Lung microvascular endothelial cell (primary cell): ENCODE data around the gene ATP6V0B. TPM values are rescaled to one million over a fixed set of nuclear protein-coding genes. Genes with fewer than 3 reads are reported as not detected.

Source experiments
- DNase-seq, 2 donors: peaks; one replicate each; pipeline versions ENCODE4 v3.0.0 to v3.0.0-alpha.2; 2010; ENCODE audit warnings: low read depth in 2 of 2
- total RNA-seq: library from RNA; depleted of rRNA; stranded (reverse); fragments of >200 nt; gene quantifications from 2 replicates; pipeline ENCODE4 v1.2.1, GENCODE V29; 2014

Gene ATP6V0B
- total RNA-seq, result 110 and 164 TPM in 2 replicates

DNA sequence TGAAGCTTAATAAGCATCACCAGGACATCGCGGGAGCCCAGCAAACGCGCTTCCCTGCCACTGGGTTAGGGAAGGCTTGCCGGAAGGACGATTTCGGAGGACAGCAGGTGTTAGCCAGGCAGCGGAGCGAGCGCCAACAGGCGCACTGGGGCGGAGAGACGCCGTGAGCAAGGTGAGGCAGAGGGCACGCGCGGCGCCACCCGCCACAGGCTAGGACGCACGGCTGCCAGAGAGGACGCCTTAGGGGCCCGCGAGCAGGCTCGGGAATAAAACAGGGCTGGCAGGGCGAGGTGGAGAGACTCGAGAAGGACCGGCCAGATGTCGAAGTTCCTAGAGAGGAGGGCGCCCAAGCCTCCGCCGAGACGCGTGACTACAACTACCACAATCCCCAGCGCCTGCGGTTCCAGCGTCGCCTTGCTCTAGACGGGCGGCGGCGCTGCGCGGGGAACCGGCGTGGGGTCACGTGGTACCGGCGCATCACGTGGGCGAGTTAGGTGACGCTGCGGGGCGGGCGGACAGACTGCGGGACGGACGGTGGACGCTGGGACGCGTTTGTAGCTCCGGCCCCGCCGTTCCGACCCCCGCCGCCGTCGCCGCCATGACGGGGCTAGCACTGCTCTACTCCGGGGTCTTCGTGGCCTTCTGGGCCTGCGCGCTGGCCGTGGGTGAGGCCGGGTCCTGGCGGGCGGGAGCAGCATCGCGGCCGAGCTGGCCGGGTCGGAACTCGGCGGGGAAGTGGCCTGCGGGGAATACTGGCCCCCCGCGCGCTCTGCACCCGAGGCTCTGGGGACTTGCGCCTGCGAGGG, at the start of gene ATP6V0B:
Gene ATP6V0B, plus strand, starts transcription at position 518 of the 806 bp plus-strand sequence. Its CDS starts 81 bp downstream, at position 599.
- DNase-seq, result peak; percentile 95

DNA sequence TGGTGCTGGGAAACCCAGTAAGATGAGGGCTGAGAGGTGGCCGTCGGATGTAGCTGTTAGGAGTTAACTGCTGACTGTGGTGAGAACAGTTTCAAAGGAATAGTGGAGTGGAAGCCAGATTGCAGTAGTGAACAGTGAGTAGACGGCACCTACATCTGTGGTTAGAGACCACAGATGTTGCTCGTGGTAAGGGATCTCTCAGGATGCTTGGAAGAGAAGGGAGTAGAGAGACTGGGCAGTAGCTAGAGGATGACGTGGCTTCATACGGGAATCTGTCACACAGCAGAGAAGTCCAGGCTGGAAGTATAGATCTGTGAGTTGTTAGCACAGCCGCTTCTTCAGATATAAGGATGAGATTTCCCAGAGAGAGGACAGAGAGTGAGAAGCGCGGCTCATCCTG, 48.9 kb upstream of the ATP6V0B start:
- no peak for DNase-seq

DNA sequence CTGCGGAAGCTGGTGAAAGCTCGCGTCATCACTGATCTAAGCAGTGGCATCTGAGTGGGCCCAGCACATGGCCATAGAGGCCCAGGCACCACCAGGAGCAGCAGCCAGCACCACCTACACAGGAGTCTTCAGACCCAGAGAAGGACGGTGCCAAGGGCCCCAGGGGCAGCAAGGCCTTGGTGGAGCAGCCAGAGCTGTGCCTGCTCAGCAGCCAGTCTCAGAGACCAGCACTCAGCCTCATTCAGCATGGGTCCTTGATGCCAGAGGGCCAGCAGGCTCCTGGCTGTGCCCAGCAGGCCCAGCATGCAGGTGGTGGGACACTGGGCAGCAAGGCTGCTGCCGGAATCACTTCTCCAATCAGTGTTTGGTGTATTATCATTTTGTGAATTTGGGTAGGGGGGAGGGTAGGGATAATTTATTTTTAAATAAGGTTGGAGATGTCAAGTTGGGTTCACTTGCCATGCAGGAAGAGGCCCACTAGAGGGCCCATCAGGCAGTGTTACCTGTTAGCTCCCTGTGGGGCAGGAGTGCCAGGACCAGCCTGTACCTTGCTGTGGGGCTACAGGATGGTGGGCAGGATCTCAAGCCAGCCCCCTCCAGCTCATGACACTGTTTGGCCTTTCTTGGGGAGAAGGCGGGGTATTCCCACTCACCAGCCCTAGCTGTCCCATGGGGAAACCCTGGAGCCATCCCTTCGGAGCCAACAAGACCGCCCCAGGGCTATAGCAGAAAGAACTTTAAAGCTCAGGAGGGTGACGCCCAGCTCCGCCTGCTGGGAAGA, 44.4 kb upstream of the ATP6V0B start:
- DNase-seq, result peak in 1 of 2 donors; percentile 37

DNA sequence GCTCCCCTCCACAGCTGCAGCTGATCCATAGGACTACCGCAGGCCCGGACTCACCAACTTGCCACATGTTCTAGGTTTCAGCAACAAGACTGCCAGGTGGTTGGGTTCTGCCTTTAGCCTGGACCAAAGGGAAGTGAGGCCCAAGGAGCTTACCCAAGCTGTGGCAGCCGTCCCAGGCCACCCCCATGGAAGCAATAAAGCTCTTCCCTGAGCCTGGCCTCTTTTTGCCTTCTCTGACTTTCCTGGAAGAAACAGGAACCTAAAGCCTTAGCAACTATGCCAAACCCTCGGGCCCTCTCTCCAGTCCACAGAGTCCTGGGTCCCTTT, 43.8 kb upstream of the ATP6V0B start:
- no peak for DNase-seq

DNA sequence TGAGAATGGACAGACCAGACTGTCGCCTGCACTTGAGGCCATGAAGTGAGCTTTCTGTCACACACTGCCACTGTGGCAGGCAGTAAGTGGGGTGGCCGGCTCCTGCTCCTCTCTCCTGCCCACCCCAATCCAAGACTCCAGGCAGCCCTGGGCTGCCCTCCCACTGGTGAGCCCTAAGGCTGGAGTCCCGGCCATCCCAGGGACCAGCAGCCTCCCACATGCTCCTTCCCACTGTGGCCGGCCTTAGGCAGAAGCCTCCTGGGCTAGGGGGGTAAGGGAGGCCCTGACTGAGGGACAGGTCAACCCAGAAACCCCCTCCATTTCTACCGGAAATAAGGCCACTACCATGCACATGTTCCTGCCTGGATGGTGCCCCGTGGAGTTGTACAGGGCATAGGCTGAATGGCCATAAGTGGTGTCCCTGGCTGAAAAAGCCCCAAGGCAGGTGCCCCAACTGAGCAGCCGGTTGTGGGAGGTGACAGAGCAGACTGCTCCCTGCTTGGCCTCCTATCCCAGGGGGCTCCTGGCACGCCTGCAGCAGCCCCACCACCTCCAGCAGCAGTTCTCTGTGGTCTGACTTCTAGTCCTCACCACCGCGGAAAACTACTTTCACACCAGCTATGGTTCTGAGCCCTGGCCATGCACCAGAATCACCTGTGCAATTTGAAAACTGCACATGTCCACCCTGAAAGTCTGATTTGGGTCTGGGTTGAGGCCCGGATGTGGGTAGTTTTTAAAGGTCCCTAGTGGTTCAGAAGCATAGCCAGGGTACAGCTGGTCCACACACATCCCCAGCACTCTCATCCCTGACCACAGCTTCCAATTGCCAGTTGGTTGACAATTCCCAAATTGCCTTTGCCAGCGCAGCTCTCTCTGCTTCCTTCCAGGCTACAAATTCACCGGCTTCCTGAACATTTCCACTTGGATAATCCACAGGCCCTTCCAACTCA, 42.8 kb upstream of the ATP6V0B start:
- DNase-seq, result no peak

DNA sequence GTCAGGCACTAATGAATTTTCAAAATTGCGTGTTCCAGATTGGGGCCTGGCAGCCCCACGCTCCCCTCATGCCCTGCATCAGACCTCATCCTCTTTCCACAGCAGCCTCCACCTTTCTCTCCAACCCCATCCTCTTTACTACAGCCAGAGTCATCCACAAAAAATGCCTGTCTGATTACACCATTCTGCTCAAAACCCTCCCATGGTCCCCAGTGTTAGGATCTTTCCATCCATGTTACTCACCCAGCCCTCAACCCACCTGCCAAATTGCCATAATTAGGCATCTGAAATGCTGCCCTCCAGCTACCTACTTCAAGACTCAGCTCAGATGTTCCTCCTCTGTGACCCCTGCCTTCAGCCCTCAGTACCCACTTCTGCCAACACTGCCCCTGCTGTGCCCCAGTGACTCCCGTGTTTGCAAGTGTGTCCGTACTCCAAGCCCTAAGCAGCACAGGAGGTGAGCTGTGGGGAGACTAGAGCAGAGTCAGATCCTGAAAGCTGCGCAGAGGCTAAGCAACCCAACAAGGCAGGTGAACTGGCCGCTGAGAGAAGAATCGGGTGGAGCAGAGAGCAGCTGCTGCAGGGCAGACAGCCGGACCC, 41.9 kb upstream of the ATP6V0B start:
- DNase-seq, result no peak

DNA sequence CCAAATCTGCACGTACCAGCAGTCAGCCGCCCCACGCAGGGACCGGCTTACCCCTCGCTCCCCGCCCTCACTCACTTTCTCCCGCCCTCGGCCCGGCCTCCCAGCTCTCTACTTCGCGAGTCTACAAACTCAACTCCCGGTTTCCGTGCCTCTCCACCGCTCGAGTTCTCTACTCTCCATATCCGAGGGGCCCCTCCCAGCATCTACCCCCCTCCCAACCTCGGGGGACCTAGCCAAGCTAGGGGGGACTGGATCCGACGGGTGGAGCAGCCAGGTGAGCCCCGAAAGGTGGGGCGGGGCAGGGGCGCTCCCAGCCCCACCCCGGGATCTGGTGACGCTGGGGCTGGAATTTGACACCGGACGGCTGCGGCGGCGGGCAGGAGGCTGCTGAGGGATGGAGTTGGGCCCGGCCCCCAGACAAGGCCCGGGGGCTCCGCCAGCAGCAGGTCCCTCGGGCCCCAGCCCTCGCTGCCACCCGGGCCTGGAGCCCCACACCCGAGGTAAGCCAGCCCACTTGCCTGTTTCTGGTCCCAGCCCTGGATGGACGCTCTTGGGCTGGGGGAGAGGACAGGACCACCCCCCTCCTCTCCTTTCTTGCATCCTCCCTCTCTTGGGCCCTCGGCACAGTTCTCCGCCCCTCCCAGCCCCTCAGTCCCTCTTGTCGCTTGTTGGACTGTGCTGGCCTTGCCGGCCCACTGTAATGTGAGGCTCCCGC, 41.2 kb upstream of the ATP6V0B start, which contains the start of gene ARTN:
Gene ARTN, plus strand, starts transcription at position 416 of the 715 bp plus-strand sequence. CDS start 1,856 bp downstream, outside the sequence.
- no peak for DNase-seq

DNA sequence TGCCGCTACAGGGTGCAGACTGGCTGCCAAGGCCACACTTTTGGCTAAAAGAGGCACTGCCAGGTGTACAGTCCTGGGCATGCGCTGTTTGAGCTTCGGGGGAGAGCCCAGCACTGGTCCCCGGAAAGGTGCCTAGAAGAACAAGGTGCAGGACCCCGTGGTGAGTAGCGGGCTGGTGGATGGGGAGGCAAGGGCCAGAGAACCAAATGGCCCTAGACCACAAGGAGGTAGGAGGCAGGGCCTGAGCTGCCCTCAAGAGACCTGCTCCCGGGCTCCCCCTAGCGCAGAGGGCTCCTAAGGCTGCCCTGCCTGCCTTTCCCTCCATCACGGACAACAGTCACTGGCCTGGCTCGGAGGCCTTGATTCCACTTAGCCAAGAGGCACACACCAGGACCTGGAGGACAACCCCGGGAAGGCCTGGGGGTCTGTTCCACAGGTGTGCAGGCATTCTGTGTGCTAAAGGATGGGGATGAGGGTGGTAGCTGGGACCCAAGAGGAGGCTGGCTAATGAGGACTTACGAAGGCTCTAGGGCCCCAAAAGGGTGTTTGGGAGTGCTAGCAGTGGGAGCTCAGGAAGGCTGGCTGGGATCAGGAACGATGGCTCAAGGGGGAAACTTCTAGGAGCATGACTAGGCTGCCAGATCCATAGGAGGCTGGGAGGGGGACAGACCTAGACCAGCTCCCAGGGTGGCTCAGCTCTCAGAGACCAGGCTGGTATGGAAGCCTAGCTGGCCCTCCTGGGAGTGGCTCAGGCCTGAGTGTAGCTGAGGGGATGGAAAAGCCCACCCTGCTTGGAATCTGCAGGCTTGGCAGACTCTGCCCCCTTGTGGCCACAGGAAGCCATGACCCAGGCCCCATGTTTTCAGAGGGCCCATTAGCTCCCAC, 40.4 kb upstream of the ATP6V0B start:
- DNase-seq, result peak; percentile 53 to 69

DNA sequence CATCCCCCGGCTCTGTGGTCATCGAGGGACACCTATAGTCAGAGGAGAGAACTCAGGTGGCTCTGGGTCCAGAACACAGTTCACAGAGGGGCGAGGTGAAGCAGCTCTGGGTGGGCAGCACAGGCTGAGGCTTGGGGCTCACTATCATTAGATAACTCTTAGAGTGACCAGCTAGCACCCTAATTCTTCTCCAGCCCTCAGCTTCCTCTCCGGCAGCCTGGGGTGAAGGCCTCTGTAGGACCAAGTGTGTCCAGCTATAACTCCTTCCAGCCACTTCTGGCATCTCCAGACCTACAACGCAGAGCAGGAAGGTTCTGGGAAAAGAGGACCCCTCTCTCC, 39.8 kb upstream of the ATP6V0B start:
- no peak for DNase-seq

DNA sequence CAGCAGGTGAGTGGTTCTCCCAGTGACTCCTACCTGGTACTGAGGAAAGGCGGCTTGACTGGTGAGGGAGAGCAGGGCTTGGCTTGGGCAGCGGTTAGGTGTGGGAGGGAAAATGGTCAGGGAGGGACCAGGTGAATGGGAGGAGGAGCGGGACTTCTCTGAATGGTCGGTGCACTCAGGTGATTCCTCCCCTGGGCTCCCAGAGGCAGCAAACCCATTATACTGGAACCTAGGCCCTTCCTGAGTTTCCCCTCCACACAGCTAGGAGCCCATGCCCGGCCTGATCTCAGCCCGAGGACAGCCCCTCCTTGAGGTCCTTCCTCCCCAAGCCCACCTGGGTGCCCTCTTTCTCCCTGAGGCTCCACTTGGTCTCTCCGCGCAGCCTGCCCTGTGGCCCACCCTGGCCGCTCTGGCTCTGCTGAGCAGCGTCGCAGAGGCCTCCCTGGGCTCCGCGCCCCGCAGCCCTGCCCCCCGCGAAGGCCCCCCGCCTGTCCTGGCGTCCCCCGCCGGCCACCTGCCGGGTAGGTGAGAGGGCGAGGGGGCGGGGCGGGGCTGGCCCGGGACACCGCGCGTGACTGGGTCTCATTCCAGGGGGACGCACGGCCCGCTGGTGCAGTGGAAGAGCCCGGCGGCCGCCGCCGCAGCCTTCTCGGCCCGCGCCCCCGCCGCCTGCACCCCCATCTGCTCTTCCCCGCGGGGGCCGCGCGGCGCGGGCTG, 38.9 kb upstream of the ATP6V0B start:
- DNase-seq, result no peak

DNA sequence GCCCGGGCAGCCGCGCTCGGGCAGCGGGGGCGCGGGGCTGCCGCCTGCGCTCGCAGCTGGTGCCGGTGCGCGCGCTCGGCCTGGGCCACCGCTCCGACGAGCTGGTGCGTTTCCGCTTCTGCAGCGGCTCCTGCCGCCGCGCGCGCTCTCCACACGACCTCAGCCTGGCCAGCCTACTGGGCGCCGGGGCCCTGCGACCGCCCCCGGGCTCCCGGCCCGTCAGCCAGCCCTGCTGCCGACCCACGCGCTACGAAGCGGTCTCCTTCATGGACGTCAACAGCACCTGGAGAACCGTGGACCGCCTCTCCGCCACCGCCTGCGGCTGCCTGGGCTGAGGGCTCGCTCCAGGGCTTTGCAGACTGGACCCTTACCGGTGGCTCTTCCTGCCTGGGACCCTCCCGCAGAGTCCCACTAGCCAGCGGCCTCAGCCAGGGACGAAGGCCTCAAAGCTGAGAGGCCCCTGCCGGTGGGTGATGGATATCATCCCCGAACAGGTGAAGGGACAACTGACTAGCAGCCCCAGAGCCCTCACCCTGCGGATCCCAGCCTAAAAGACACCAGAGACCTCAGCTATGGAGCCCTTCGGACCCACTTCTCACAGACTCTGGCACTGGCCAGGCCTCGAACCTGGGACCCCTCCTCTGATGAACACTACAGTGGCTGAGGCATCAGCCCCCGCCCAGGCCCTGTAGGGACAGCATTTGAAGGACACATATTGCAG, 38.2 kb upstream of the ATP6V0B start:
- peak; percentile 37 to 62 for DNase-seq

DNA sequence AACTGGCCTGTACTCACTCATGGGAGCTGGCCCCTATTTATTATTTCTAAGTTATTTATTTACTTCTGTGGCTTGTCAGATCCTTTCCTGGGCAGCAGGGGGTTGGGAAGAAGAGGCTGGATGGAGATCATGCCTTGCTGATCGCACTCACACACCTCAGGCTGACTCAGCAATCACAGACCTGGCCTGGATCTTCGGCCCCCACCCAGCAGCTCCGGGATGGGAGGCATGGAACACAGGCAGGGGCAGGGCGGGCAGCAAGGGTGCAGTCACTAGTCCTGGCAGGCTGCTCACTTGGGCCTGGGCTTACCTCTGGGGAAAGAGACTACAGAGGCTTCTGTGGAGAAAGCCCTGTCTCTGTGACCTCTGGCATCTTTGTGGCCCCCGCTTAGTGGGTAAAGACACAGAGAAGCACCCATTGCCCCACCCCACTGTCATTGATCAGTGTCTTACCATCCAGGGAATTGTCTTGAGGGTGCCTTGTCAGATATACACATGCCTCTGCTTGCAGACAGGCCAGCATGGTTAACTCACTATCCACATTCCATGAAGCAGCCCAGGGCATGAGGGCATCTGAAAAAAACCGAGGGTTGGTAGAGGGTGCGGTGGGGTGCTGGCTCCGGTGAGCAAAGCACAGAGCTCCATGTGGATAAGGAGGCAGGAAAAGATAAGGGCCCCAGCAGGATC, 37.4 kb upstream of the ATP6V0B start:
- no peak for DNase-seq

DNA sequence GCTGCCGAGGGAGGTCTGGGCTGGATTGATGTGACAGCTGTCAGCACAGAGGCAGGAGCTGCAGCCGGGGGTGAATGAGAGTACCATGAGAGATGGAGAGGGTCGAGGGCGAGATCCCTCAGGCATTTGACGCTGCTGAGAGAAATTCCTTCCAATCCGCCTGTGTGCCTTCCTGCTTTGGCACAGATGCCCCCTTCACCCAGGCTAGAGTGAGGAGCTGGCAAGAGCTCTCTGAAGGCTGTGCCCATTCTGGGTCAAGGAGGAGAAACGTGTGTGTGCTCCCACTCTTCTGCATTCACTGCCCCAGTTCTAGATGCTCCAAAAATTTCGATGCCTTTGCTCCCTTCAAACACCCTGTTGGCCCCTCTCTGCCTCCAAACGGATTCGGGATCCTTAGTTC, 36.4 kb upstream of the ATP6V0B start:
- DNase-seq, result no peak

DNA sequence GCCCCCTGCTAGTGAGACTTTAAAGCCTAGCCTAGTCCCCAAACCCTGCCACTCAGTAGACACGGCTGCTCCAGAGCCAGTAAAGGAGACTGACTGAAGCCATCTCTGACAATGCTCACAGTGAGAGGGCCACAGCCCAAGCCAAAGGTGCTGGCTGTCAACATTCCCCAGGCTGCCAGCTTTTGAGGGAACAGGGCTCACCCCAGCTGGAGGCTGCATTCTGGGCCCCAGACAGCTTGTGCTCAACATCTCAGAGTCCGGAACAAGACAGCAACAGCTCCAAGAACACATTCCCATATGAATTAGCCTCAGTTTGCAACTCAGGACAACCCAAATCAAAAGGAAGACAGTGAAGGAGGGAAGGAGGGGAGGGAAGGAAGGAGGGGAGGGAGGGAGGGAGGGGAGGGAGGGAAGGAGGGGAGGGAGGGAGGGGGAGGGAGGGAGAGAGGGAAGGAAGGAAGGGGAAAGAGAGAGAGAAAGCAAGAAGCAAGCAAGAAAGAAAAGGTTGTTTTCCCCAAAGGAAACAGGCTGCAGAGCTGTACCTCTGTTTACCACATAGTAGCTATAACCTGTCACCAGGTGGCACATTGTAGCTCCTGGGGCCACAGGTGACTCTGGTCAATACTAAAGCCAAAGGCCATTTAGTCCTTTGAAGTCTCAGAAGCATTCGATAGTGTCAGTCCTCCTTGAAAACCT, 35.7 kb upstream of the ATP6V0B start:
- no peak for DNase-seq

DNA sequence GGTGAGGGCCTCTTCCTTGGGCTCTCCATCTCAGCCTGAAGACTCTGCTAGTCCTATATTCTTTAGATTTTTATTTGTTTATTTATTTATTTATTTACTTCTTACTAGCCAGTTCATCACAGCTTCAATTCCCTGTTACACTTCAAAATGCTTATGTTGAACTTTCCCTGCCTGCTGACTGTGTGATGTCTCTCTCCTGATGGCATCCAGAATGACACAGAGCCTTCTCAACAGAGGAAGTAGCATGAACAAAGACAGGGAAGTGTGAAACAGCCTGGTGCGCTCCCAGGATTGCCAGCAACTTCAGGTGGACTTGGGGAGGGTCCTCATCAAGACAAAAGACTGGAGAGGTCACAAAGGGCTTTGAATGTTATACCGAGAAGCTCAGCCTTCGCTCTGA, 32.3 kb upstream of the ATP6V0B start:
- no peak for DNase-seq

DNA sequence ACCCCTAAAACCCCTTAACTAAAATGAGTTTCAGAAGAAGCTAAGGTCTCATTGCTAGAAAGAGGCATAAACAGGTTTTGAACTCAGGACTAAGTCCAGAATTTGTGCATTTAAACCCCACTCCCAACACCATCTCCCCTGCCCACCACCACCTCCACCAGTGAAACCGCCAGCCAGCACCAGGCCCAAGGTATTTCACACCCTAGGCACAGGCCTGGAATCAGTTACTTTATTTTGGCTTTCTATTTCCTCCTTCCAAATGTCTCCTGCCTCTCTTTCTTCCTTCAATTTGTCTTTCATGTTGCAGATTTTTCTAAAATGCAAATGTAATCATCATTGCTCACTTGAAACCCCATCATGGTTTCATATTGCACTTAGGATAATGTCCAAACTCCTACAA, 29.9 kb upstream of the ATP6V0B start:
- no peak for DNase-seq

DNA sequence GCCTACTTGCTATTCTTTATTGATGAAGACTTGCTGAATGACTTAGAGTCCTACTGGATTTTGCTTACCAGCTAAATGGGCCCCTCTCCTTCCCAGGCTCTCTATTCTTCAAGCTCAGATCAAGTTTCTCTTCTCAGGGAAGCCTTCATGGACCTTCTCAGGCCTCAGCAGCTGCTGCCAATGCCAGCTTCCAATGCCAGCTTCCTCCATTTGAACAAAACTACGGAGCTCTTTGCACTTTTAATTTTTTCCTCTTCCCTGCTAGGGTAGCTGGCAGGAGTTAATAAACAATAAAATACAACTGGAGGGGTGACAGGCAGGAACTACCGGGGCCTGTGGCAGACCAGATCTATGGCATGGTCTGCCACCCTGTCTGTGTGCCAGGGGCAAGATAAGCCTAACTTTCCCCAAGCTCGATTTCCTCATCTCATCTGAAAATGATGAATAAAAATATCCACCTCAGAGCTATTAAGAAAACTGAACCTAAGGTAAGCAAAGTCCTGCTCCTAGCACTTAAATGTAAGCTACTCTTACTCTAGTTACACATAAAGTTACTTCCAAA, 29.0 kb upstream of the ATP6V0B start:
- DNase-seq, result no peak
